GM18873 (cell line): Measurements from ENCODE around the gene FAM222A.

Experiments used
- ATAC-seq: cut with Tn5 transposase; IDR thresholded peaks from one replicate; pipeline ENCODE4 v1.9.1; 2021; ENCODE audit warnings: mild to moderate bottlenecking, moderate library complexity, moderate number of reproducible peaks; ENCODE audit not compliant: unreplicated experiment, low FRiP score

Gene FAM222A

DNA sequence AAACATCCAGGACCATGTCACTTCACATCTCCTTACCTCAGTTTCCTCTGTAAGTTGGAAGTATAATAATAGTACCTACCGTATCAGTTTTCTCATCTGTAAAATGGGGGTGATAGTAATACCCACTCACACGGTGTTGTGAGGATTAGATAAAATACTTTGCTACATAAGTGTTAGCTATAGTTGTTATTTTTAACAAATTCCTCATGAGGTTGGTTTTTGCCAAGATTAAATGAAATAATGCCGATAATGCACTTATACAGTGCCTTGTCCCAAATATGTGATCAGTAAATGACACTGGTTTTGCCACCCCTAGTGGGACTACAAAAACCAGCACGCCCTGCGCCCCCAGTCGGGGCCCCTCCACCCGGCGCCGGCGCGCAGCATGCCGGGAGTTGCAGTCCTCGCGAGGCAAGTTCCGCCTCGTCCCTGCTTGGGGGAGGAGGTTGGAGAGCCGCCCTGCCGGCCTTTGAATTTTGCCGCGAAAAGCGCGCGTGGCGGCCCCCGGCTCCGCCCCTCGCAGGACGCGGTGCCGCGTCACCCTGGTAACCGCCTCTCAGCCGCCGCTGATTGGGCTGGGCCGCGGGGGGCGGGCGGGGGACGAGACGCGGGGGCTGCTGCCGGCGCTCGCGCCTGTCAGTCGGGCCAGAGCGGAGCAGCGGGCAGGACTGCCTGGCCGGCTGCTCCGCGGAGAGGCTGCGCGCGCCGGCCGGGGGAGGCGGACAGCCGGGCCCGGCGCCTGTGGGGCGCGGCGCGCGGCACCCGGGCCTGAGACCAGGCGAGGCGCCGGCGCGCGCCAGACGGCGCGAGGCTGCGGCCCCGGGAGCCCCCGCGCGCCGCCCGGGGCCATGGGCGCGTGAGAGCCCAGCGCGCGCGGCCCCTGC, at the start of gene FAM222A:
TSS of gene FAM222A (plus strand) at position 639 of the 884 bp plus-strand sequence. CDS start 30,322 bp downstream, outside the sequence.
- peak; percentile 76 for ATAC-seq

DNA sequence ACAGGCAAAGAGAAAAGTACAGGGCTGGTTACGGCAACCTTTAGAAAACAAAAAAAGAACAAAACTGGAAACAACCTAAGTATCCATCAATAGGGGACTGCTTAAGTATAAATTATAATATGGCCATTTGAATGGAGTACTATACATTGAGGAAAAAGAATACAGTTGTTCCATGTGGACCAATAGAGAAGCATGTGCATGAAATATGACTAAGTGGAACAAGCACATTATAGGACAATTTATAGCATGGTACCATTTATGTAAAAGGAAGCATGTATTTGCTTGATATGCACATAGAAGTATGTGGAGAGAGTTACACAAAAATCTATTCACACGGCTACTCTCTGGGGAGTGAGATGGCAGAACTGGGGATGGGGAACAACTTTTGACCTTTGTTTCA, 49.2 kb upstream of the FAM222A start:
- no peak for ATAC-seq

DNA sequence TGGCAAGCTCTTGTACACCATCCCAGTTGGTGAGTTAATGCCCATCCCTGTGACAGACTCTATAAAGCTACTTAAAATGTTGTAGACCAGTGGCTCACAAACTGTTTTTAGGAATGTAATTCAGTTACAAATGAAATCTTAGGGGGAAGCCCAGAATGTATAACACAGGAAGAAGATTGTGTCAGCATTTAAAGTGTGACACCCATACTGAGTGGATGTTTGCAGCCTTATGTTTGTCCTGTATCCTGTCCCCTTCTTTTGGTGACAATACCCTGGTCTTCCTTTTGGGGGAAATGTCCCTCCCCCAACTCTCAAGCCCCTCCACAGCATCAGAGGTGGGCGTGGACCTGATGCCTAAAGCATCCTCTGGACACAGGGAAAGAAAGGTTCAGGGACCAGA, 47.6 kb upstream of the FAM222A start:
- no peak for ATAC-seq

DNA sequence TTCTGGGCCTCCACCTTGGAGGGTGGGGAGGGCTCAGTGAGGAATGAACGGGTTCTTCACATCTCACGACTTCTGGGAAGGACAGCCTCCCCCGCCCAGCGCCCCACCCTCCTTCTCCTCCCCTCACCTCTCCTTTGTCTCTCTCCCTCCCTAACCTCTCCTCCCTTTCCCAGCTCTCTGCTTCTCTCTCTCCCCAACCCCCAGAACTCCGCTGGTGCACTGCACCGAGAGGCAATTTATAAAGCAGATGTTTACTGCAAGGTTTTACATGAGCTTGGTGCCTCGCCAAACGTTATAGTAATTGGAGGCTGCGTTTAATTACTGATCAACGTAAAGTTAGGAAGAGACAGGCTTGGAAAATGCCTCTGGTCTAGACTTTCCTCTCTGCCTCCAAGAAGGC, 42.9 kb upstream of the FAM222A start:
- ATAC-seq = no peak

DNA sequence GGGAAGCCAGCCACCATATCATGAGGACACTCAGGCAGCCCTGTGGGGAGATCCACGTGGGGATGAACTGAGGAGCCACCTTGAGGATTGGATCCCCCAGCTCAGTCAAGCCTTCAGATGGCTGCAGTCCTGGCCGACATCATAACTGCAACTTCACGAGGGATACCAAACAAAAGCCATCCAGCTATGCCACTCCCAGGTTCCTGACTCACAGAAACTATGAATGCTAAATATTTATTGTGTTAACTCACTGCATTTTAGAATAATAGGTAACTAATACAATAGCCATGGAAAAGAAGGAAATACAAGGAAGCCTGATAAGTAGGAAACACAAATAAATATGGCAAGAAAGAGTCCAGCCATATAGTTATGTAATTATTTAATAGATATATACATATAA, 42.1 kb upstream of the FAM222A start:
- no peak for ATAC-seq

DNA sequence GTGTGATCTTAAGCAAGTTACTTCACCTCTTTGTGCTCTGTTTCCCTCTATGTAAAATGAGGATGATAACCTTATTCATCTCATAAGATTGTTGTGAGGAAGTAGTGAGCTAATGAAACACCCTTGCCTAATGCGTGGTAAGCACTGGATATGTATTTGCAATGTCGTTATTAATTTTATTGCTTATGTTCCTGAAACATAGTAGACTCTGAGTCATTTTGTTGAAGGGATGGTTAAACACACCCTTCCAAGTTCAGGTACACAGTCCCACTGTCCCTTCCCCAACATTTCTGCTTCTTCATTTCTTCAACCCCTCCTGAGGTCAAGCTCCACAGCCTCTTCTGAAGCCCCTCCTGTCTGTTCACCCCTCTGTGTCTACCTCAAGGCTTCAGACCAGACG, 40.2 kb upstream of the FAM222A start:
- no peak for ATAC-seq

DNA sequence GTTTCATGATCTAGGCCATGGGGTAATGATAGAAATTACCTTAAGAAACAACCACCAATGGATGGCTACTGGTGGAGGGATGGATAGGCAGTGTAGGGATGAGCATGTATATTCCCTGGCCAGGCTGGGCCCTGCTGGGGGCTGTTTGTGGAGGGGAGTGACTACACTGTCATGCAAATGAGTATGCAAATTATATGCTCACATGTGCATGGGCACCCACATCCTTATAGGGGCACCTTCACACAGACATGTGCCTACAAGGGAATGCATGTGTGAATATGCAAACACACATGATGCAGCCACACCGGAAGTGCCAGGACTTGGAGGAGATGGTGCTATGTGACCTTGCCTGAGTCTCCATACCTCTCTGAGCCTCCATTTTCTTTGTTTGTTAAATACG, 39.7 kb upstream of the FAM222A start:
- no peak for ATAC-seq

DNA sequence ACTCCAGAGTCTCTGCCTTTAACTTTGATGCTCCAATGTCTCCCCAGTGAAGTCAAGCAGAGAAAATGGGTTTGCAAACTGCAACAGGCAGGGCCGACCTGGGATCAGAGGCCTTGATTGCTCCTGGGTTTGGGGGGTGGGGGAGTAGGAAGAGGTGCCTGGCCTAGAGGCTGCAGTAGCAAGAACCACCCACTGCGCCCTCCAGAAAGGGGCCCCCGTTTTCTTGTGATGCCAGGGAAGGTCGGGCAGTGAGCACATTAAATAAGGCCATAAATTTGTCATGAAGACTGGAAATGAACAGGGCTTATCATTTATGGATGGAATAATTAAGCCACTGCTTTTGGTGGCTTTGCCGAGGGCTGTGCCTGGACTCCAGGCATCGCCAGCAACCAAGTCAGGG, 38.2 kb upstream of the FAM222A start:
- no peak for ATAC-seq

DNA sequence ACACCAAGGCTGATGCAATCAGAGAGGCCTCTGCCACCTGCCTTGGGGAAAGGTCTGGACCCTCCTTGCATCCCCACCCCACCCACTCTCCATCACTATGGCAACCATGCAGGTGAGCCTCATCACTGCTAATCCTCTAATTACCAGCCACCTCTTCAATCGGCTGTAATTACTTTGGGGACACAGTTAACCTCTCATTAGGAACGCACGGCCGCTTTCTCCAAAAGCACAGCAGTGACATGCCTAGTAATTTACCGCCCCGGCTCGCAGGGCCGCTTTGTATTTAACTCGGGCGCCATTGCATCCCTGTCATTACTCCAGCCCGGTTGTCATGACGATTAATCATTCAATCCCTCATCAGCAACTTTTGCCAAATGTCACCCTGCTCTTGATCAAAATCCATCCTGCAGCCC, 36.3 kb upstream of the FAM222A start:
- no peak for ATAC-seq

DNA sequence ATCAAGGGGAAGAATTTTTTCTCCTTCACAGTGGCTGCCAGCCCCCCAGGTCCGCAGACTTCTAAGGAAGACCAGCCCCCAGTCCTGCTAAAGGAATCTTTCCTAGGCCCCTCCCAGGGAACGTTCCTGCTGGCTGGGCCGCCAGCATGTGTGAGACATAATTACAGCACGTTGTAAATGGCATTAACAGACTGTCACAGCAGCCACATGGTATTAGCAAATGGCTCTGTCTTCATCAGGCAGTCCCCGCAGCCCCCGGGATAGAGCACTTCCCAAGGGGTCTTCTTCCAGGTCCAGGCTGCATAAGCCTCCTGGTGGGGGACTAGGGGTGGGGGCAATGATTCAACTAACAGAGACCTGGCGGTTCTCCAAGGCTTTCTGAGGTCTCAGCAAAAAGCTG, 34.9 kb upstream of the FAM222A start:
- ATAC-seq = no peak

DNA sequence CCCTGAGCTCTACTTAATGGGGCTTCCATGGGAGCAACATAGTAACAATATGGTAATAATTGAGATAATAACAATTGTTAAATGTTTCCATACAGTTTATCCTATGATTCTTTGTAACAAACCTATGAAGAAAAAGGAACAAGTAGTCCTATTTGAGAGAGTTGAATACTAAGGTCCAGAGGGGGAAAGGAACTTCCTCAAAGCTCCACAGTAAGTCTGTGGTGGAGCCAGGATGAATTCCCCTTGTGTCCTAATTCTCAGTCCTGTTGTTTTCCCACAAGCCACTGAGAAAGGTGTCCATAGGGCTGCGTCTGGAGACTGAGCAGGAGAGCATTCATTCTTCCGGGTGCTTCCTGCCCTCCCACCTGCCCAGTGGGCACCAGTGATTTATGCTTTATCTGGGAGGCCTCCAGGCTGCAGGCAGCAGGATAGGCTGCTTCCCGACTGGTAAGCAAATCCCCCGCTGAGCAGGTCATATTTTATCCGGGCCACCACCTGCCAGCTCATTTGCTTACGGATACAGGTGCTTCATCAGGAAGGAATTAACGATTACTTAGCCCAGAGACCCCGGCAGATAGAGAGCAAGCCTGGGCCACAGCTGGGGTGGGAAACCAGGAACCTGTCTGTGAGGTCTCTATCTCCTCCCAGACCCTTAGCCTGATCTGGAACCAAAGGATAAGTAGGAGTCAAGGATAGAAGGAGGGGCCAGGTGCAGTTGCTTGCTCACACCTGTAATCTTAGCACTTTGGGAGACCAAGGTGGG, 33.9 kb upstream of the FAM222A start:
- no peak for ATAC-seq

DNA sequence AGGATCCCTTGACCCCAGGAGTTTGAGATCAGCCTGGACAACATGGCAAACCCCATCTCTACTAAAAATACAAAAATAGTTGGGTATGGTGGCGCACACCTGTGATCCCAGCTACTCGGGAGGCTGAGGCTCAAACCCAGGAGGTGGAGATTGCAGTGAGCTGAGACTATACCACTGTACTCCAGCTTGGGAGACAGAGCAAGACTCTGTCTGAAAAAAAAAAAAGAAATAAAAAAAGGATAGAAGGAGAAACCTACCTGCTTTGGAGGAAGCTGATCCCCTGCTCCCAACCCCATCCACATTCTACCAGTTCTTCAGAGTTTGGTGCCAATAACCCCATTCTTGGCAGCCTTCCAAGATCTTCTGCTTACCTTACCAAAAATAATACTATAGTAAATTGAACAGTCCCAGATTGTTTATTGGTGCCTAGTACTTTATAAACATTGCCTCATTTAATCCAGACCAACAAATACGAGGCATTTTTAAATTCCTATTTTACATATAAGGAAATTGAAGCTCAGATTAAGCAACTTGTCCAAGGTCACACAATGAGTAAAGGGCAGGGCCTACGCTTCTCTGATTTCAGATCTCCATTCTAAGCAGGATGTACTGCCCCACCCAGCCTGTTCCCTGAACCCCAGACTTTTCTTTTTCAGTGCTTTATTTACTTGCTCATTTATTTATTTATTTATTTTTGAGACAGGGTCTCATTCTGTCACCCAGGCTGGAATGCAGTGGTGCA, 33.2 kb upstream of the FAM222A start:
- no peak for ATAC-seq

DNA sequence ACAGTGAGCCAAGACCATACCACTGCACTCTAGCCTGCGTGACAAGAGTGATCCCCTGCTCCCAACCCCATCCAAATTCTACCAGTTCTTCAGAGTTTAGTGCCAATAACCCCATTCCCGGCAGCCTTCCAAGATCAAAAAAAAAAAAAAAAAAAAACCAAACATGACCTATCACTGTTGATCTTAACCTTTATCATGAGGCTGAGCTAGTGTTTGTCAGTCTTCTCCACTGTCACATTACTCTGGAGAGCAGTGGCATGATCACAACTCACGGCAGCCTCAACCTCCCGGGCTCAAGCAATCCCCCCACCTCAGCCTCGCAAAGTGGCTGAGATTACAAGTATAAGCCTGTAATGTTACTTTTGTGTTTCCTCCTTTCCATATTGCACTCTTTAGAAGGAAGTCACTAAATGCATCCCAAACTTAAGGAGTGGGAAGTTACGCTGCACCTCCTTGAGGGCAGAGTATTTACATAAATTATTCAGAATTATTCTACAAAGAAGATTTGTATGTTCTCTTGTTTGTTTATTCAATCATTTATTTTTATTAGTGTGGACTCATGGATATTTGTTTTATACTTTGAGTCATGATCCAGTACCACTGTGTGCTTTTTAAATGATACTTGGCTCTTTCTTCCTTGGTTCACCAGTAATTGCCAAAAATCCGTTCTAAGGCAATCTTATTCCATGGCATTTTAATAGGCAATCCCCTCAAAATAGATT, 31.5 kb upstream of the FAM222A start:
- no peak for ATAC-seq

DNA sequence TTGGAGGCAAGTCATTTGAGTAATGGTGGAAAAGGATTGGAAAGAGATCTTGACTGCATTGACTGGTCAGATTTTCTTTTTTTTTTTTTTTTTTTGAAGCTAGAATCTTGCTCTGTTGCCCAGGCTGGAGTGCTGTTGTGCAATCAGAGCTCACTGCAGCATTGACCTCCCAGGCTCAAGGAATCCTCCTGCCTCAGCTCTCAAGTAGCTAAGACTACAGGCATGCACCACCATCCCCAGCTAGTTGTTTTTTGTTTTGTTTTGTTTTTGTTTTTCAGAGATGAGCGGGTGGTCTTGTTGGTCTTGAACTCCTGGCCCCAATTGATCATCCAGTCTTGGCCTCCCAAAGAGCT, 30.9 kb upstream of the FAM222A start:
- no peak for ATAC-seq

DNA sequence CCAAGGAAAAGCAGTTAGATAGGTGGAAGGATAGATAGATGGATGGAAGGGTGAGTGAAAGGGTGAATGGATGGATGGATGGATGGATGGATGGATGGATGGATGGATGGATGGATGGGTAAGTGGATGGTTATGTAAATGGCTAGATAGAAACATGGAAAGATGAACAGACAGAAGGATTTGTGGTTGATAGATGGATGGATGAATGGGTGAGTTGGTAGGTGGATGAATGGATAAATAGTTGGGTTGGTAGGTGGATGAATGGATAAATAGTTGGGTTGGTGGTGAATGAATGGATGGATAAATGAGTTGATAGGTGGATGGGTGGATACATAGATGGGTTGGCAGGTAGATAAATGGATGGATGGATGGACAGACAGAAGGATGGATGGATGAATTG, 30.3 kb upstream of the FAM222A start:
- no peak for ATAC-seq

DNA sequence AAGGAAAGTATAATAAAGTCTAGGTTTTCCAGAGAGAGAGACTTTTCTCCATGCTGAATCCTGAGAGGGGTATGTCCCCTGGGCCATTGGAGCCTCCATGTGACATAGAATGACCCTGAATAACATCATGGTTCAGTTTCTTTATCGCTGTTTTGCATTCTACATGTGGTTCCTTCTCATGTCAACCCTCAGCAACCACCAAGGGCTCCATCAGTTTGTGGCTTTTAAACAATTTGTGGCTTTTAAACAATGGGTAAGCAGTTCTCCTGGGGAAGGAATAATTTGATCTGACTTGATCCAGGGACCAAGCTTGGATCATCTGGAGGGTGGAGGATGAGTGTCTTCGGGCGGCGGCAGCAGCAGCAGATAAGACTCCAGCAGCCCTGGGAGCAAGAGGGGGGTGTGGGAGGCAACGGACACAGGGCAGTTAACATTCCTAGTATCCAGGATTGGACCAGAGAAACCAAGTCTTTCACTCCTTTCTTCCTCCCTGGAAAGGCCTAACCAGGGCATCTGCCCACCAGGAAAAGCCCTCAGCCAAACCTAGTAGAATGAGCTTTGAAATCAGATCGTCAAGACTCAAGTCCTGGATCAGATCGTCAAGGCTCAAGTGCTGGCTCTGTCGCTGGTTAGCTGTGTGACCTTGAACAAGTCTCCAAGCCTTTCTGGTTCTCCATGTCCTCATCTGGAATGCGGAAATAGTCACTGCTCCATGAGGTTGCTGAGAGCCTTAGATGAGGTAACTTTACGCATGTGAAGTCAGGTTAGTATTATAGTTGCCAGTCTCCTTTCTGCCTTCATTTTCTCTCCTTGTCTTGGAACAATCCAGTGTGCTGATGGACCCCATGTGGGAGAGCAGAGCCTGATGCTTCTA, 27.8 kb upstream of the FAM222A start:
- no peak for ATAC-seq

DNA sequence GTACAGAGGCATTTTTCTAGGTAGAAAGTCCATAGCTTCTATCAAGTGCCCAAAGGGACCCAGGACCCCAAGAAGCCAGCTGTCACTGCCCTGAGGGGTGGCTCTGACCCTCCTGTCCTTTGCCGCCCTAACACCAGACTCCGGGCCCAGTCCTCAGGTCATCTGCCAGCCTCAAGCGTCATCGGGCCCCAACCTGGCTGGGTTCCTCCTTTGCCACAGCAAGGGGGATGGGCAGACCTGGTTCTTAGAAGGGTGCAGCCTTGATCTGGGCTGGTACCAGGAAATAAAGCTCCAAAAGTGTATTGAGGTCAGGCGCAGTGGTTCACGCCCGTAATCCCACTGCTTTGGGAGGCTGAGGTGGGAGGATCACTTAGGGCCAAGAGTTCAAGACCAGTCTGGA, 27.1 kb upstream of the FAM222A start:
- ATAC-seq = no peak

DNA sequence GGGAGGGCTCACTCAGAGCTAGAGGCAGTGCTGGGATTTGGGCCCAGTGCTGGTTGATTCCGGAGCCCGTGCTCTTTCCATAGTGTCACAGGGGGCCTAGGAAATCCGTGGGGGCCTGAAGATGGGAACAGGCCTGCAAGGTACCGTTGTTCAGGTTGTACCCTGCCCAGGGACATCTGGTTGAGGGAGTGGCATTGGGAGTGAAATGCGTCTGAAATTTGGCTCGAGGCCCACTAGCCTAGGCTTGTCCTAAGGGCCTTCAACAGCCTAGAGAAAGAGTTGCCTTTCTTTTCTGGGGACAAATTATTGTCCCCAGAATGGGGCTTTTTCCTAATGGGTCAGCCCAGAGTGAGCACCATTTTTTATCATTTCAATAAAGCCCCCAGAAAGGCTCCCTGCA, 26.4 kb upstream of the FAM222A start:
- no peak for ATAC-seq

DNA sequence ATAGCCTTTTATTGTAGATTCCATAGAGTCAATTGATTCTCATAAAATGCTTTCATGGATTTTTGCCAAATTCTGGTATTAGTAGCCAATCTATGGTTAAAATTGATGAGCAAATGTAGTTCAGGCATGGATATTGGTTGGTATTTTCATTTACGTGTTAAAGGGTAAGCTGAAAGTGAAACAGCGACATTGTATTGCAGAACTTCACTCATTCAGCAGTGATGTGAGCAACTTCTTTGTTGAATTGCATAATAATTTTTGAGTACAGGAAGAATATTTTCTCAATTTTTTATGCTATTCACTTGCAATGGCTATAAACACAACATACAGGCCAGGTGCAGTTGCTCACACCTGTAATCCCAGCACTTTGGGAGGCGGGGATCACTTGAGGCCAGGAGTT, 24.2 kb upstream of the FAM222A start:
- no peak for ATAC-seq

DNA sequence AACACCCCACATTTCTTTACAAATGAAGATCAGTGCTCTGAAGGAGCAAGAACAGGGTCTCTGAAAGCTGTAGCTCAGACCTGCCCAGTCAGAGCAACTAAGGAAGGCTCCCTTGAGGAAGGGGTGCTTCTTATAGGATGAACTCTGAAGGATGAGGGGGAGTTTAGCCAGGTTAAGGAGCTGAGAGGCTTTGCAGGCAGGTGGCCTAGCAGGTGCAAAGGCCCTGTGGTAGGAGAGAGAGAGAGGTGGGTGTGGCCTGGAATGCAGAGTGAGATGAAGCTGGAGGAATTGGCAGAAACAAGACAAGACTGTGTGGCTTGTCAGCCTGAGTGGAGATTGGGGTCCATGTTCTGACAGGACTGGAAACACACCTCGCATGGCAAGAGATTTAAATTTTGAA, 20.5 kb upstream of the FAM222A start:
- no peak for ATAC-seq
